ENCODE data around the gene CDIPT. TPM values are rescaled to one million over a fixed set of nuclear protein-coding genes. Genes with fewer than 3 reads are reported as not detected.

Gene CDIPT
- total RNA-seq, 2 donors from 2014 or later: 92.1 to 107 TPM

DNA sequence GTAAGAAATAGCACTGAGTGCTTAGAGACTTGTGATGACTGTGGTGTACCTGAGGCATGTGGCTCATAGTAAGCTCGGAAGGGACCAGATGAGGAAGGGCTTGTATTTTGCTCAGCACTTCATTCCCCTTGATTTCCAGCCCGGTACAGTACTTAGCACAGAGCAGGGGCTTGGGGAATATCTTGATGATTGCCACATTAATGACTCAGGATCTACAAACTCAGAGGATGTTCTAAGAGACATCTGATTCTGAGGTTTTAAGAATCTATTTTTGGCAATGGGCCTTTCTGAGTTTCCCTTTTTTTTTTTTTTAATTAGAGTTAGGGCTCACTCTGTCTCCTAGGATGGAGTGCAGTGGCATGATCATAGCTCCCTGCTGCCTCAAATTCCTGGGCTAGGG, 46.4 kb upstream of the CDIPT start:
- H3K9me3 ChIP-seq: no peaks in the 10 kb centered on the region
- no peak for DNase-seq (ENCODE audit: low spot score)
- peaks cover 6% of the 10 kb centered on the region for H3K36me3 ChIP-seq

DNA sequence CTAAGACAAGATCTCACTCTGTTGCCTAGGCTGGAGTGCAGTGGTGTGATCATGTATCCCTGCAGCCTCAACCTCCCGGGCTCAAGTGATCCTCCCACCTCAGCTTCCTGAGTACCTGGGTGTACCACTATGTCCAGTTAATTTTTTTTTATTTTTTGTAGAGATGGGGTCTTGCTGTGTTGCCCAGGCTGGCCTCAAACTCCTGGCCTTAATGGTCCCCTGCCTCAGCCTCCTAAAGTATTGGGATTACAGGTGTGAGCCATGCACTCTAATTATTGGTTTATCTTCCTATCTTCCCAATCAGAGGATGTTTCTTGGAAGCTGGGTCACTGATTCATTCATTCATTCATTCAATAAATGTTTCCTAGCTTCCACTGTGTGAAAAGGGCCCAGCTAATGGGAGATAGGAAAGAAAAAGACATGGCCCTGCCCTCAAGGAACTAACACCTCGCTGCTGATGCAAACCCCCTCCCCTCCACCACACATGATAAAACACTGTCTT, 45.7 kb upstream of the CDIPT start:
- DNase-seq (ENCODE audit: low spot score) (no peak), ATAC-seq (ENCODE audit: insufficient number of reproducible peaks, low FRiP score, low read depth) (no peak)
- H3K9me3 ChIP-seq: no peaks in the 10 kb centered on the region
- H3K4me1 ChIP-seq (ENCODE audit: control insufficient read depth in 1 of 2, low read depth in 2 of 2): no peaks in the 10 kb centered on the region
- TF ChIP-seq, protein P1, sequence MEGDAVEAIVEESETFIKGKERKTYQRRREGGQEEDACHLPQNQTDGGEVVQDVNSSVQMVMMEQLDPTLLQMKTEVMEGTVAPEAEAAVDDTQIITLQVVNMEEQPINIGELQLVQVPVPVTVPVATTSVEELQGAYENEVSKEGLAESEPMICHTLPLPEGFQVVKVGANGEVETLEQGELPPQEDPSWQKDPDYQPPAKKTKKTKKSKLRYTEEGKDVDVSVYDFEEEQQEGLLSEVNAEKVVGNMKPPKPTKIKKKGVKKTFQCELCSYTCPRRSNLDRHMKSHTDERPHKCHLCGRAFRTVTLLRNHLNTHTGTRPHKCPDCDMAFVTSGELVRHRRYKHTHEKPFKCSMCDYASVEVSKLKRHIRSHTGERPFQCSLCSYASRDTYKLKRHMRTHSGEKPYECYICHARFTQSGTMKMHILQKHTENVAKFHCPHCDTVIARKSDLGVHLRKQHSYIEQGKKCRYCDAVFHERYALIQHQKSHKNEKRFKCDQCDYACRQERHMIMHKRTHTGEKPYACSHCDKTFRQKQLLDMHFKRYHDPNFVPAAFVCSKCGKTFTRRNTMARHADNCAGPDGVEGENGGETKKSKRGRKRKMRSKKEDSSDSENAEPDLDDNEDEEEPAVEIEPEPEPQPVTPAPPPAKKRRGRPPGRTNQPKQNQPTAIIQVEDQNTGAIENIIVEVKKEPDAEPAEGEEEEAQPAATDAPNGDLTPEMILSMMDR (IDR thresholded peaks at IDR 0.05): no peak
- H3K27me3 ChIP-seq (replicated peaks; ENCODE audit: insufficient read depth): no peaks in the 10 kb centered on the region
- H3K4me3 ChIP-seq: no peak overlapping the region
- peaks cover 3% of the 10 kb centered on the region for H3K36me3 ChIP-seq
- H3K27ac ChIP-seq: no peak overlapping the region

More for the DNA sequence above, 46.4 kb upstream of the CDIPT start:
- ATAC-seq (ENCODE audit: insufficient number of reproducible peaks, low FRiP score, low read depth): no peak
- TF ChIP-seq, protein P1 (IDR thresholded peaks at IDR 0.05): no peak
- Histone ChIP-seq H3K4me1 (ENCODE audit: control insufficient read depth in 1 of 2, low read depth in 2 of 2) (no peaks in the 10 kb centered on the region), H3K27me3 (replicated peaks; ENCODE audit: insufficient read depth) (no peaks in the 10 kb centered on the region), H3K27ac (no peak overlapping the region), H3K4me3 (no peak overlapping the region)

DNA sequence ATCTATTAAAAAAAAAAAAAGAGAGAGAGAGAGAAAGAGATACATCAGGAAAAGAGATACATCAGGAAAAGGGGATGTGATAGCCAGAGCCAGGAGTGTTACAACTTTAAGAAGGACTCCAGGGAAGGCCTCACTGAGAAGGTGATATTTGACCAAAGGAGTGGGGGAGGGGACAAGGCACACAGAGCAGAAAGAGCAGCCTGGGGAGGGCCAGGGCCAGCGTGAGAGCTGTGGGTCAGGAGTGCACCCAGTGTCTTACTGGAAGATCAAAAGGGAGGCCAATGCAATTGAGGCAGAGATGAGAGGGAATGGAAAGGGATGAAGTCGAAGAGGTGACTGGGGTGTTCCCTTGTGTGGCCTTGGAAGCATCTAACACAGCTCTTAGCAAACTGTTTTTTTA, 44.9 kb upstream of the CDIPT start:
- Histone ChIP-seq H3K27ac (no peak overlapping the region), H3K27me3 (replicated peaks; ENCODE audit: insufficient read depth) (no peaks in the 10 kb centered on the region), H3K36me3 (peaks cover 3% of the 10 kb centered on the region), H3K4me3 (no peak overlapping the region), H3K9me3 (no peaks in the 10 kb centered on the region), H3K4me1 (ENCODE audit: control insufficient read depth in 1 of 2, low read depth in 2 of 2) (no peaks in the 10 kb centered on the region)
- DNase-seq (ENCODE audit: low spot score) (no peak), ATAC-seq (ENCODE audit: insufficient number of reproducible peaks, low FRiP score, low read depth) (no peak)
- TF ChIP-seq, protein P1 (IDR thresholded peaks at IDR 0.05): no peak

DNA sequence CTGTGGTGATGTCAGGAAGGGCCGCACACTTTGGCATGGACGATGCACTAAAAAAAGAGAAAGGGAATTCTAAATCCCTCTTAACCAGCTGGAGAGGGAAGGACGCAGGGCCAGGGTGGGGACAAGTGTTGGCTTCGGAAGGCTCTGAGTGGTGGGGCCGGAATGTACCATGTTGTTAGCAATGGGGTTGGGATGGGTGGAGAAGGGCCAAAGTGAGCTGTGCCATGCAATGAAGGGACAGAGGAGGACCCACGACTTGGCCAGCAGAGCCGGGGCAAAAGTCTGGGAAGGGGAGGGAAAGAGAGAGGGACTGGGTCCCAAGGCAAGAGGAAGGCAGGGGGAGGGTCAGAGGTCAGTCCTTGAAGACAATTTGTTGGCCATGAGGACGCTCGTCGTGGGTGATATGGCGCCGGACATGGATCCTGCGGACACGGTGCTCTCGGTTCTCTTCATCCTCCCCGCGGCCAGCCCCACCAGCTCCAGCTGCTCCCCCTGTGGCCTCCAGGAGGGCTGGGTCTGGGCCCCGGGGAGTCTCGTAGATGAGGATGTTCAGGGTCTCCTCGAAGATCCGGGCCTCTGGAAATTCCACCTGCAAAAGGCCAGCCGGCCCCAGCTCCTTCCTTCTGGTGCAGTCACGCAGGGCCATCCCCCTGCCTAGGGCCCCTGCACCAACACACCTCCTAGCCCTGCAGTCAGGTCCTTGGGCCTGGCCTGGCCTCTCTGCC, 43.7 kb upstream of the CDIPT start:
- ATAC-seq (ENCODE audit: insufficient number of reproducible peaks, low FRiP score, low read depth) (no peak), DNase-seq (ENCODE audit: low spot score) (no peak)
- Histone ChIP-seq H3K27ac (no peak overlapping the region), H3K36me3 (peaks cover 3% of the 10 kb centered on the region), H3K9me3 (no peaks in the 10 kb centered on the region), H3K27me3 (replicated peaks; ENCODE audit: insufficient read depth) (no peaks in the 10 kb centered on the region), H3K4me3 (no peak overlapping the region), H3K4me1 (ENCODE audit: control insufficient read depth in 1 of 2, low read depth in 2 of 2) (no peaks in the 10 kb centered on the region)
- TF ChIP-seq, protein P1 (IDR thresholded peaks at IDR 0.05): no peak

DNA sequence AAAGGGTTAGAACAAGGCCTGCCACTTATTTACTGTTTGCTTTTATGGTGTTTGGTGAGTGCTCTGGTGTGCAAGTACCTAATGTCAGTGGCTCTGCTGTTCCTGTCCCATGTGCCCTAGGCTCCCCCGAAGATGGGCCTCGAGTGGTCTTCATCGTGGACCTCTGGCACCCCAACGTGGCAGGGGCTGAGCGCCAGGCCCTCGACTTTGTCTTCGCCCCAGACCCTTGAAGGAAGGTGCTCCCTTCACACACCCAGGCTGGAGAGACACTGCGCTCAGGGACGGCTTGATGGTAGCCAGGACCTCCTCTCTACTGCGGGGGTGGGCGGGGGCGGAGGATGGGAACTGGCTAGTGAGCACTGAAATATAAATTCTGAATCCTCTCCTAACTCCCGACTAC, 42.6 kb upstream of the CDIPT start:
- ATAC-seq (ENCODE audit: insufficient number of reproducible peaks, low FRiP score, low read depth): no peak

More for the DNA sequence above, 42.6 kb upstream of the CDIPT start:
- Histone ChIP-seq H3K9me3 (no peaks in the 10 kb centered on the region), H3K27ac (no peak overlapping the region), H3K36me3 (peaks cover 3% of the 10 kb centered on the region), H3K4me3 (no peak overlapping the region), H3K4me1 (ENCODE audit: control insufficient read depth in 1 of 2, low read depth in 2 of 2) (peaks cover 0 to 3% of the 10 kb centered on the region in 2 donors), H3K27me3 (replicated peaks; ENCODE audit: insufficient read depth) (no peaks in the 10 kb centered on the region)
- TF ChIP-seq, protein P1 (IDR thresholded peaks at IDR 0.05): no peak
- DNase-seq (ENCODE audit: low spot score): no peak

All from thoracic aorta (tissue), 2 donors.